ENCODE measurements around the gene SCN1B.
"Not testable (repeated sequence)": the region's sequence is repeated elsewhere in the genome, so short reads cannot be mapped to it uniquely, and the experiment has no call there.

Gene SCN1B

GRCh38 chr19:35030257-35031071 lies at the start of gene SCN1B:
TSS of gene SCN1B (plus strand) at chr19:35030470. CDS start at chr19:35030821, 351 bp downstream.
- peak; percentile 84 for DNase-seq

DNA sequence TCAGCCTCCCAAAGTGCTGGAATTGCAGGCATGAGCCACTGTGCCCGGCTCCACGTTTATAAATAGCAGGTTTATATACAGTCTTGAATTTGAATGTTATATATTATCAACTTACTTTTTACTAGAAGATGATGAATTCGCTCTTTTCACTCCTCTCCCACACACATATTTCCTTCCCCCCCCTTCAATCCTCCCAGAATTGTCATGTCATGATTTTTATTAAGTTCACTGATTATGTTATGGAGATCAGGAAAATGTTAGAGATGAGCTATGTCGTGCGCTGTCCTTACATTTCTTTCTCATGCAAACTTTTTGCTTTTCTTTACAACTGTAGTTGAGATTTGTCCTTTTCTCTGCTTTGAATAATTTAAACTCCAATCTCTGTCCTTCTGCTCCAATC lies 48.0 kb upstream of the SCN1B start:
- DNase-seq, result no peak

DNA sequence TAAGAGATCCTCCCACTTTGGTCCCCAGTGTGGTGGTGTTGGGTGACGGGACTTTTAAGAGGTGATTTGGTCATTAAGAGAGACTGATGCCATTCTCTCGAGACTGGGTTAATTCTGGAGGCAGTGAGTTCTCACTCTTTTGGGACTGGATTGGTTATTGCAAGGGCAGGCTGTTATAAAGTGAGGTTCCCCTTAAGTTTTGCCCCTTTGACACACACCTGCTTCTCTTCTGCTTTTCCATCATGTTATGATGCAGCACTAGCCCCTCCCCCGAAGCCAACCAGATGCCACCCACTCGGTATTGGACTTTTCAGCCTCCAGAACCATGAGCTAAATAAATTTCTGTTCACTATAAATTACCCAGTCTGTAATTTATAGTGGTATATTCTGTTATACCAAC lies 46.5 kb upstream of the SCN1B start:
- DNase-seq, result no peak

- DNase-seq, result no peak
Observed at GRCh38 chr19:34984287-34984686, 46.0 kb upstream of the SCN1B start.

- peak; percentile 45 for DNase-seq
Observed at GRCh38 chr19:34985249-34986022, 44.8 kb upstream of the SCN1B start.

DNA sequence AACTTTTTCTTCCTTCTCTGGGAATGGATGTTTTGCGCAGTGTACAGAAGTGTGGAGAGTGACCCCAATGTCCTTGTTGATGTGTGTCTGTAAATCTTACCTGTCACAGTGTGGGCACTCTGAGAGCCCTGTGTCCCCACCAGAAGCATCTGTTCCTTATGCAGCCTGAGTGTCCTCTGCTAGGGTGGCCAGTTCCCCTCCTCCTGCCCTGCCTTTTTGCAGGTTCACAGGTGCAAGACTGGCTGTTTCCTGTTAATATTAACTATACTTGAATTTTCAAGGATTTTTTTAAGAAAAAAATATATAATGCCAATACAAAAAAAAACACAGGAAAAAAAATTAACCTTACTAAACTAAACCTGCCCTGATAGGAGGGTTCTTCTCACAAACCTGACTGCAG lies 42.2 kb upstream of the SCN1B start:
- DNase-seq, result no peak

DNA sequence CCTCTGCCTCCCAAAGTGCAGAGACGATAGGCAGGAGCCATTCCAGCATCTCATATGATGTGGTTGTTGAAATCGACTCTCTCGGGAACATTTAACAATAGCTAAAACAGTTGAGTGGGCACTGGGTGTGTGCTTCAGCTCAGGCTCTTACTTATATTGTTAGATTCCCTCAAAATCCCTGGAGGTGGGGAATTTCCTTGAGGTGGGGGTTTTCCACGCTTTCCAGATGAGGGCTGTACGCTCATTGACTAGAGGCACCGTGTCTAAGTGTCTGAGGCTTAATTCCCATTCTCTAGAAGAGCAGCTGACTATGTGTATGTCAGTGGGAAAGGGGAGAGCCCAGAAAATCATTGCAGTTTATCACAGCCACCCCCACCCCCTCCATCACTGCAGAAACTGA lies 41.0 kb upstream of the SCN1B start:
- no peak for DNase-seq

GRCh38 chr19:34990578-34991192 lies 39.6 kb upstream of the SCN1B start:
- peak; percentile 79 for DNase-seq

DNA sequence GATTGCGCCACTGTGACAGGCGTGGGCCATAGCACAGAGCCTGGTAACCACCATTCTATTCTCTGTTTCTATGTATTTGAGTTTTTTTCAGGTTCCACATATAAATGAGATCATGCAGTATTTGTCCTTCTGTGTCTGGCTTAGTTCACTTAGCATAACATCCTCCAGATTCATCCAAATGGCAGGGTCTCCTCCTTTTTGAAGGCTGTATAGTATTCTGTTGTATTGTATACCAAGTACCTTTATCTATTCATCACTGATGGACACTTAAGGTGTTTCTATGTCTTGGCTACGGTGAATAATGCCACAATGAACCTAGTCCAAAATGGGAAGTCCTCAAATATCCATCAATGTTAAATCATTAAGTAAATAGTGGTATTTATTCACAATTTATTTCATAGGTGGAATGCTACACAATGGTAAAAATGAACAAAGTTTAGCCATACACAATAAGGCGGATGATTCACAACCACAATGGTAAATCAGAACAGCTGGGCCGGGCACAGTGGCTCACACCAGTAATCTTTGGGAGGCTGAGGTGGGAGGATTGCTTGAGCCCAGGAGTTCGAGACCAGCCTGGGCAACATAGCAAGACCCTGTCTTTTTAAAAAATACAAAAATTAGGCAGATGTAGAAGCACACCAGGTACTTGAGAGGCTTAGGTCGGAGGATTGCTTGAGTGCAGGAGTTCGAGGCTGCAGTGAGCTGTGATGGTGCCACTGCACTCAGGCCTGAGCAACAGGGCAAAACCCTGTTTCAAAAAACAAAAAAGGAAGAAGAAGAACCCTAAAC lies 38.5 kb upstream of the SCN1B start:
- DNase-seq, result no peak

GRCh38 chr19:34992582-34992981 lies 37.7 kb upstream of the SCN1B start:
- DNase-seq, result not testable (repeated sequence)

DNA sequence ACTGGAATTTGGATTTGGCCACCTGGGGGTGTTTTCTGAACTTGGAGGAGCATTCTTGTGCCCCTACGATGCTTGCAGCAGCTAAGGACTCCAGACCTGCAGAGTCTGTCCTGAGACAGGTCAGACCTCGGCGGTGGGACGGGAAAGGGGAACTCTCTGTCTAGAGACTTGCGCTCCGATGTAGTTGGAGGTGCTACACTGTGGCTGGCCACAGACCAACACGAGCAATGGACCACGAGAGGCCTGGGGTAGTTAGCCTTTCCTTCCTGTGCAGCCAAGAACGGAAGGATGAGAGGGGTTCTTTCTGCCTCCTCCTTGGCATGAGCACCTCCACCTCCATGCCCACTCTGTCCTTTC lies 36.0 kb upstream of the SCN1B start:
- DNase-seq, result no peak

DNA sequence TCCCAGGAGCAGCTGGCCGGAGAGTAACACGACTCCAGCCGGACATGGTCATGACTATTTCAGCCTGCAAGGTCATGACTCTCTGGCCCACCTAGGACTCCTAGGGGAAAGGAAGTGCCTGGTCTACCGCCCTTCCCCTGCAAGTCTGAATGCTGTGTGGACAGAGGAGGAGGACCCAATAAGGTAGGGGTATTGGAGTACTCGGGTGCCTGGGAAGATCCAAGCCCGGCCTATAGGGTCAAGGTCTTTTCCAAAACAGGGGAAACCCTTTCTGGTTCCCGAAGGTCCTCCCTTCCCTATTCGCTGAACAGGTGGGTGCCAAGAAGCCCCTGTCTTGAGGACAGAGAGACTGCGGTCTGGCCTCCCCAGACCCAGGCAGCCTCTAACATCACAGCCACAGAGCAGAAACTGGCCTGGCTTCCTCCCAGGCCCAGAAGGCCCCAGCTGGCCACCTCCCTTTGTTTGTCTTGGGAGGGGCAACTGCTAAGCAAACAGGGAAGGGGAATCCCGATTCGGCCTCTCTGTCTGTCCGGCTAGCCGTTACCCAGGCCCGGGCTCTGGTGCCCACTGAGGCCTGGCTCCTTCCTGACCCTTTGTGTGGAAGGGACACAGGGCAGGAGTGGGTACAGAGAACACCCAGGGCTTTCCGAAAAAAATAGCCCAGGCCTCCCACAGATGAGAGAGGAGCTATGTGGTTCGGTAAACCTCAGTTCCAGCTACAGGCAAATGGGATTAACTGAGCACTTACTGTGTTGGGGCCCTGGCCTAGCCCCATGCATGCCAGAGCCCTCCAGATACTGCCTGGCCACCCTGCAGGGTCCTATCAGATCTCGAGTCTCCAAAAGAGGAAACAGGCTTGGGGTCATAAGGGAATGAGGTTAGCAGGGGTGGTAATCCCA lies 35.4 kb upstream of the SCN1B start:
- DNase-seq, result no peak

DNA sequence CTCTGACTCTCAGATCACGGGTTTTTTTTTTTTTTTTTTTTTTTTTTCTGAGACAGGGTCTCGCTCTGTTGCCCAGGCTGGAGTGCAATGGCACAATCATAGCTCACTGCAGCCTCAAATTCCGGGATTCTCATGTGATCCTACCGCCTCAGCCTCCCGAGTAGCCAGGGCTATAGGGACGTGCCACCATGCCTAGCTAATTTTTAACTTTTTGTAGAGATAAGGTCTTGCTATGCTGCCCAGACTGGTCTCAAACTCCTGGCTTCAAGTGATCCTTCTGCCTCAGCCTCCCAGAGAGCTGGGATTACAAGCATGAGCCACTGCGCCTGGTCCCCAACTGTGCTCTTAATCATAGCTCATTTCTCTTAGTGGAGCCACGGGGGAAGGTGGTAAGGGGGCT lies 34.7 kb upstream of the SCN1B start:
- no peak for DNase-seq

- DNase-seq, result no peak
Observed at GRCh38 chr19:34997071-34997617, 33.1 kb upstream of the SCN1B start.

GRCh38 chr19:34998224-34998623 lies 32.0 kb upstream of the SCN1B start:
- DNase-seq, result not testable (repeated sequence)

- no peak for DNase-seq
Observed at GRCh38 chr19:34998777-34999497, 31.3 kb upstream of the SCN1B start.

DNA sequence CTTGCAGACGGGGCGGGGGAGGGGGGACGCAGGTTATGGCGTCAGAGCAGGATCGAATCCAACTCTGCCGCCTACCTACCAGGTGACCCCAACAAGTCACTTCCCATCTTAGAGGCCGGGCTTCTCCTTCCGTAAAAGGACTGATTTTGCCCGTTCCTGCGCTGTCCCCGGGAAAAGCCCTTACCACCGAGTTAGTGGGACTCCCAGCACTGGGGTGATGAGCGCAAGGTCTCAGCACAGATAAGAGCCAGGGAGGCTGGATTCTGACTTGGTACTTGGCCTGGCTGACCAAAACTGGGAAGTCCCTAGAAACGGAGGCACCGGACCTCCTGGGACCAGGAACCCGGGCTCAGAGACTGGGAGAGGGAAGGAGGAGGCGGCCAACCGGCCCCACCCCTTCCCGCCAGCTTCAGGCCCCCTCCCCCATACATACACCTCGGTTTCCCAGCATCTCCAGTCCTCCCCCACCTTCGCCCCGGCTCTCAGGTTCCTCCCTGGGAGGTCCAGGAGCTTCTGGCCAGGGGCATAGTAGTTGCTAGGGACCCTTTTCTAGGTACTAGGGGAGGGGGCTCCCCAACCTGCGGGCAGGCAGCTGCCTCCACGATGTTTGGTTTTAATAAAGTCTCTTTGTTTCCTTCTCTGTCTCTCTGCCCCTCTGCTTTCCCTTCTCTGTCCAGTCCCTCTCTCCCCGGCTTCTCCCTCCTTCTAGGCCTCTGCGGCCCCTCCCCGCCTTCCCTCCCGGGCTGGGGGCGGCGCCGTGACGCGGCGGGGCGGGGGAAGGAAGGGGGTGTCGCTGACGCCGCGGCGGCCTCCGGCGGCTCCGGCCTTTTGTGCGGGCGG lies 30.6 kb upstream of the SCN1B start, which contains the start of gene GRAMD1A:
Gene GRAMD1A, plus strand, starts transcription at position 826 of the 840 bp plus-strand sequence. CDS start 156 bp downstream, outside the sequence.
- peak; percentile 87 for DNase-seq

- DNase-seq, result no peak
Observed at GRCh38 chr19:35000338-35000646, 30.0 kb upstream of the SCN1B start.

DNA sequence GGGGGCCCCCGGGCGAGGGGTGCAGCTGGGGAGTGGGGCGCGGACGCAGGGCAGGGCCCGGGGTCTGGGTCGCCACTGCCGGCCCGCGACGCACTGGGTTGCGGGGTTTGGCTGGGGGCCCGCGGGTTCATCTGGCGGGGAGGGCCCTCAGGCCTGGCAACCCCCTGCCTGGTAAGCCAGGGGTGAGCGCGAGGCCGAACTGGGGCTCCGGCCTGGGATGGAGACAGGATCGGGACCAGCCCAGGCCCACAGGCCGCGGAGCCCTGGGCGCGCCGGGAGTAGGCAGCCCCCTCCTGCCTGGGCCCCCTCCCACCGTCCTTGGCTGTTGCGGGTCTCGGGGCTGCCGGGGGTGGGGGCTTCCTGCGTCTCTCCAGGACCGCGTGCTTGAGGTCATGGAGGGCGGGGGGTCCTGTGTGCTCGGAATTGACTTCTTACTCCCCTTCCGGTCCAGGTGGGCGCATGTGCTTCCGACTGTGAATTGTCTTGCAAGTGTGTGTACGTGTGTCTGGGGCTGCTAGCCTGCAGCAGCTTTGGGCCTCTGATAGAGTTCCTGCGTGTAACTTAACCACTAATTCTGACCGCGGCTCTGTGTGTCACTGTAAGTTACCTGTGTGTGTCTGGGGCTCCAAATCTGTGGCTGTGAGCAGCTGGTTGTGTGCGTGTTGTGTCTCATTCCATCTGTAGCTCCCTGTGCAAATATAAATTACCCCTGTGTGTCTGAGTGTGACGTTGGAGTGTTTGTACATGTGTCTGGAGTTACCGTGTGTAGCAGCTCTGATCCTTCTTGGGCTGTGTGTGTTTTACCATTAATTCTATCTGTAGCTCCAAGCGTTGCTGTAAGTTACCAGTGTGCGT lies 29.4 kb upstream of the SCN1B start:
- DNase-seq, result peak; percentile 76
